Skin of body (tissue), 2 donors: ENCODE data around the gene SGO1. TPM values are rescaled to one million over a fixed set of nuclear protein-coding genes. Genes with fewer than 3 reads are reported as not detected.
A peak's percentile ranks its signal among the peaks of the same experiment; 100 is the strongest.
"Not testable (repeated sequence)": the region's sequence is repeated elsewhere in the genome, so short reads cannot be mapped to it uniquely, and the experiment has no call there.

Source experiments
- DNase-seq: peaks from one replicate; lab custom pipeline; 2025; lab: John Stamatoyannopoulos, UW
- total RNA-seq: library from RNA; depleted of rRNA; stranded (reverse); fragments of >200 nt; gene quantifications from one replicate; pipeline ENCODE4 v1.2.3, GENCODE V29; 2014

SGO1 gene
- total RNA-seq, result 4.4 TPM

- DNase-seq, result peak; percentile 96
Measured at GRCh38 chr3:20185679-20186599, at the start of gene SGO1. SGO1 (minus strand) TSS chr3:20186206; CDS start chr3:20184027, 2,179 bp downstream.

- DNase-seq, result no peak
Measured at GRCh38 chr3:20235796-20236195, 49.8 kb upstream of the SGO1 start.

- peak; percentile 32 for DNase-seq
Measured at GRCh38 chr3:20232906-20233780, 47.1 kb upstream of the SGO1 start.

GRCh38 chr3:20230954-20231353, 44.9 kb upstream of the SGO1 start:
- no peak for DNase-seq

GRCh38 chr3:20225769-20226168, 39.8 kb upstream of the SGO1 start:
- peak; percentile 61 for DNase-seq

- DNase-seq, result no peak
Measured at GRCh38 chr3:20222274-20222673, 36.3 kb upstream of the SGO1 start.

GRCh38 chr3:20218215-20218614, 32.2 kb upstream of the SGO1 start:
- DNase-seq, result peak; percentile 38

- DNase-seq, result no peak
Measured at GRCh38 chr3:20215636-20216035, 29.6 kb upstream of the SGO1 start.

GRCh38 chr3:20213491-20213890, 27.5 kb upstream of the SGO1 start:
- not testable (repeated sequence) for DNase-seq

- not testable (repeated sequence) for DNase-seq
Measured at GRCh38 chr3:20207945-20208344, 21.9 kb upstream of the SGO1 start.

- DNase-seq, result not testable (repeated sequence)
Measured at GRCh38 chr3:20205898-20206297, 19.9 kb upstream of the SGO1 start.

GRCh38 chr3:20201143-20201542, 15.1 kb upstream of the SGO1 start:
- DNase-seq, result no peak

GRCh38 chr3:20197775-20198174, 11.8 kb upstream of the SGO1 start:
- no peak for DNase-seq

GRCh38 chr3:20194793-20195460, 8.9 kb upstream of the SGO1 start:
- DNase-seq, result no peak

GRCh38 chr3:20190991-20191390, 5.0 kb upstream of the SGO1 start:
- DNase-seq, result no peak

- no peak for DNase-seq
Measured at GRCh38 chr3:20186600-20187004, 596 bp upstream of the SGO1 start.

GRCh38 chr3:20185331-20185678, 701 bp downstream of the SGO1 start:
- DNase-seq, result no peak

- DNase-seq, result no peak
Measured at GRCh38 chr3:20182206-20182605, 3.8 kb downstream of the SGO1 start.

GRCh38 chr3:20181276-20181675, 4.7 kb downstream of the SGO1 start:
- no peak for DNase-seq

- no peak for DNase-seq
Measured at GRCh38 chr3:20173844-20174410, 12.1 kb downstream of the SGO1 start.

- DNase-seq, result no peak
Measured at GRCh38 chr3:20161714-20162113, 24.3 kb downstream of the SGO1 start.
